Astrocyte of the spinal cord (primary cell): ENCODE measurements around the gene CCDC158.

Source experiments
- DNase-seq: peaks from one replicate; pipeline ENCODE4 v3.0.0; 2011; ENCODE audit warnings: low read depth, low spot score
- H3K4me3 ChIP-seq: 2 replicates; pipeline ENCODE4 v1.5.1; 2011; ENCODE audit warnings: low read depth, mild to moderate bottlenecking, low read length, moderate library complexity
- CTCF ChIP-seq: IDR thresholded peaks from 2 replicates; pipeline ENCODE4 v1.5.1; 2012; ENCODE audit warnings: low read depth, mild to moderate bottlenecking, low read length, inconsistent platforms
- in situ Hi-C: cut with HindIII; loops from 2 replicates; pipeline ENCODE4 v1.10.0; 2017; ENCODE audit warnings: low sequenced_read_pairs

The CCDC158 gene

DNA sequence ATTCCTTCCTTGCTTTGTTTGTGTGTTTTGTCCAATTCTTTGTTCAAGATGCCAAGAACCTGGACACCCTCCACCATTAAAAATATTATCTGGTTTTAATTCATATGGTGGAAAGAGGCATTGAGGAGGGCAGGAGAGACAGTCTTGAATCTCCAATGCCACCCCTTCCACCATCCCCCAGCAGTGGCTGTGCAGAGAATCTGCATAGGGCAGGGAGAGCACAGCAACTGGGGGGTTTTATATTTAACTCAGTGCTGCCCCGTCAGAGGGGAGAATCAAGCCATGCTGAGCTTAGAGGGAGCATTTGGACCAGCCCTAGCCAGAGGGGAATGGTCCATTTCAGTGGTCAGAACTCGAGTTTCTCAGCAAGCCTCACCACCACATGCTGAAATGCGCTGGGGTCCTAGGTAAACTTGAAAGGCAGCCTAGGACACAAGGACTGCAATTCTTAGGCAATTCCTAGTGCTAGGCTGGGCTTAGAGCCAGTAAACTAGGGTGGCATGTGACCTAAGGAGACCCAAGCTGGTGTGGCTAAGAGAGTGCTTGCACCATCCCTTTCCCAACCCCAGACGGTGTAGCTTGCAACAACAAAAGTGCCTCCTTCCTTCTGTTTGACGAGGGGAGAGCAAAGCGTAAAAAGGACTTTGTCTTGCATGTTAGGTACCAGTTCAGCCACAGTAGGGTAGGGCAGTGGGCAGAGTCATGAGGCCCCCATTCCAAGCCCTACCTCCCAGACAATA is 34.2 kb downstream of the CCDC158 start:
- no peak overlapping the region for H3K4me3 ChIP-seq
- TF ChIP-seq CTCF: no peak
- no peak for DNase-seq
- in situ Hi-C loops: no loop called here

- DNase-seq: no peak
Measured at GRCh38 chr4:76385974-76386373, 35.0 kb downstream of the CCDC158 start.

GRCh38 chr4:76384052-76384451 is 36.9 kb downstream of the CCDC158 start:
- in situ Hi-C loops: no loop called here
- DNase-seq: no peak

More at GRCh38 chr4:76385974-76386373, 35.0 kb downstream of the CCDC158 start:
- in situ Hi-C loops: no loop called here
- H3K4me3 ChIP-seq: no peak overlapping the region
- TF ChIP-seq CTCF: no peak

DNA sequence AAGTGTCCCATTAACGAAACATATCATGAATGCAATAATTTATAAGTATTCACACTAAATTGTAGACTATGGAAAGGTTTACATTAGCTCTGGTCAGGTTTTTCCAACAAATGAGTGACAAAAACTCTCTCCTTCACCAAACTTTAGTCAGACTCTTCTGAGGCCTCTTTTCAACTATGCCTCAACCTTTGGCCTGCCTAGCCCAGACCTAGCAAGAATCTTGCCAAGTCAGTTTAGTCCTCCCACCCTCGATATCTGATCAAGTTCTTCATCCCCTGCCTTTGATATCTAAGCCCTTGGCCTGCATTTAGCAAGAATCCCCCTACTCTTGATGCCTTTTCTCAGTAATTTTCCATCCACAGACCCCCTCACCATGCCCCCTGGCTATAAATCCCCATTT is 37.9 kb downstream of the CCDC158 start:
- TF ChIP-seq CTCF: no peak
- in situ Hi-C loops: no loop called here
- no peak for DNase-seq
- H3K4me3 ChIP-seq: no peak overlapping the region

More at GRCh38 chr4:76384052-76384451, 36.9 kb downstream of the CCDC158 start:
- no peak overlapping the region for H3K4me3 ChIP-seq
- no peak for TF ChIP-seq CTCF

DNA sequence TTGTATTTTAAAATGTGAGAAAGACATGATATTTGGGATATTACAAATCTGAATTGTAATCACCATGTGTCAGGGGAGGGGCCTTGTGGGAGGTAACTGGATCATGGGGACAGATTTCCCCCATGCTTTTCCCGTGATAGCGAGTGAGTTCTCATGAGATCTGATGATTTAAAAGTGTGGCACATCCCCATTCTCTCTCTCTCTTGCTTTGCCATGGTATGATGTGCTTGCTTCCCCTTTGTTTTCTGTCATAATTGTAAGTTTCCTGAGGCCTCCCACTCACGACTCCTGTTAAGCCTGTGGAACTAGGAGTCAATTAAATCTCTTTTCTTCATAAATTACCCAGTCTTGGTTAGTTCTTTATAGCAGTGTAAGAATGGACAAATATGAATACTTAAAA is 39.0 kb downstream of the CCDC158 start:
- no peak overlapping the region for H3K4me3 ChIP-seq
- no peak for TF ChIP-seq CTCF
- no peak for DNase-seq
- in situ Hi-C loops: no loop called here

DNA sequence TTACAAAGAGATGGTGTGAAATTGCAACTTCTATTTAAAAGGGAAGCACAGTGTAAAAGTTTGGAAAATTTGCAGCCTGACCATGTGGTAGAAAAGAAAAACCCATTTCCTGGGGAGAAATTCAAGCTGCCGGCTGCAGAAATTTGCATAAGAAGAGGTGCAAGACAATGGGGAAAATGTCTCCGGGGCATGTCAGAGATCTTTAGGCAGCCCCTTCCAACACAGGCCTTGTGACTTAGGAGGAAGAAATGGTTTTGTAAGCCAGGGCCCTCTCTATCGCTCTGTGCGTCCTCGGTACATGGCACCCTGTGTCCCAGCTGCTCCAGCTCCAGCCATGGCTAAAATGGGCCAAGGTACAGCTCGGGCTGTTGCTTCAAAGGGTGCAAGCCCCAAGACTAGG is 40.4 kb downstream of the CCDC158 start:
- in situ Hi-C loops: no loop called here
- TF ChIP-seq CTCF: no peak

More for the DNA sequence above, 40.4 kb downstream of the CCDC158 start:
- no peak for DNase-seq
- no peak overlapping the region for H3K4me3 ChIP-seq
